ENCODE results near the gene CPSF4L. TPM values are rescaled to one million over a fixed set of nuclear protein-coding genes. Genes with fewer than 3 reads are reported as not detected.

Gene CPSF4L
- total and polyA plus RNA-seq, 2 donors from 2014 or later, result not detected

GRCh38 chr17:73280191-73280590, 18.5 kb upstream of the CPSF4L start:
- H3K9me3 ChIP-seq (ENCODE audit: control insufficient read depth in 2 of 3, insufficient read depth in 1 of 3, low read length in 3 of 3), result no peaks in the 10 kb centered on the region
- H3K4me1 ChIP-seq (ENCODE audit: control insufficient read depth in 2 of 3, insufficient read depth in 2 of 3, low read depth in 1 of 3, low read length in 3 of 3), result peaks cover 0 to 17% (median 0%) of the 10 kb centered on the region in 3 donors
- DNase-seq, result no peak
- no peak overlapping the region for H3K9ac ChIP-seq (ENCODE audit: low read length in 3 of 3)
- H3K36me3 ChIP-seq (ENCODE audit: control insufficient read depth in 2 of 3, insufficient read depth in 3 of 3, low read length in 3 of 3), result no peaks in the 10 kb centered on the region
- H3K4me3 ChIP-seq (ENCODE audit: low read length in 3 of 3), result no peak overlapping the region
- no peak overlapping the region for H3K27ac ChIP-seq (ENCODE audit: low read depth in 2 of 2, low read length in 2 of 2)
- intact Hi-C loops (cut with DNase I), result no loop called here
- no peak for FAIRE-seq
- no peak for TF ChIP-seq CTCF (IDR thresholded peaks at IDR 0.05; ENCODE audit: borderline replicate concordance, extremely low read depth, insufficient read depth)
- no peaks in the 10 kb centered on the region for H3K27me3 ChIP-seq (ENCODE audit: control insufficient read depth, insufficient read depth, low read length)

- peaks cover 0 to 14% (median 0%) of the 10 kb centered on the region in 3 donors for H3K4me1 ChIP-seq (ENCODE audit: control insufficient read depth in 2 of 3, insufficient read depth in 2 of 3, low read depth in 1 of 3, low read length in 3 of 3)
- intact Hi-C loops (cut with DNase I), result no loop called here
- no peaks in the 10 kb centered on the region for H3K36me3 ChIP-seq (ENCODE audit: control insufficient read depth in 2 of 3, insufficient read depth in 3 of 3, low read length in 3 of 3)
- H3K9me3 ChIP-seq (ENCODE audit: control insufficient read depth in 2 of 3, insufficient read depth in 1 of 3, low read length in 3 of 3), result no peaks in the 10 kb centered on the region
- no peak overlapping the region for H3K27ac ChIP-seq (ENCODE audit: low read depth in 2 of 2, low read length in 2 of 2)
- no peak overlapping the region for H3K9ac ChIP-seq (ENCODE audit: low read length in 3 of 3)
- H3K27me3 ChIP-seq (ENCODE audit: control insufficient read depth, insufficient read depth, low read length), result no peaks in the 10 kb centered on the region
- TF ChIP-seq CTCF (IDR thresholded peaks at IDR 0.05; ENCODE audit: borderline replicate concordance, extremely low read depth, insufficient read depth), result no peak
- DNase-seq, result no peak
- no peak for FAIRE-seq
- H3K4me3 ChIP-seq (ENCODE audit: low read length in 3 of 3), result no peak overlapping the region
Measured at GRCh38 chr17:73279704-73280103, 18.0 kb upstream of the CPSF4L start.

- intact Hi-C loops (cut with DNase I), result no loop called here
- no peaks in the 10 kb centered on the region for H3K36me3 ChIP-seq (ENCODE audit: control insufficient read depth in 2 of 3, insufficient read depth in 3 of 3, low read length in 3 of 3)
- no peaks in the 10 kb centered on the region for H3K27me3 ChIP-seq (ENCODE audit: control insufficient read depth, insufficient read depth, low read length)
- FAIRE-seq, result no peak
- no peak for TF ChIP-seq CTCF (IDR thresholded peaks at IDR 0.05; ENCODE audit: borderline replicate concordance, extremely low read depth, insufficient read depth)
- H3K9me3 ChIP-seq (ENCODE audit: control insufficient read depth in 2 of 3, insufficient read depth in 1 of 3, low read length in 3 of 3), result no peaks in the 10 kb centered on the region
- no peak overlapping the region for H3K27ac ChIP-seq (ENCODE audit: low read depth in 2 of 2, low read length in 2 of 2)
- peaks cover 0 to 14% (median 0%) of the 10 kb centered on the region in 3 donors for H3K4me1 ChIP-seq (ENCODE audit: control insufficient read depth in 2 of 3, insufficient read depth in 2 of 3, low read depth in 1 of 3, low read length in 3 of 3)
- peak in 3 of 5 donors; percentile 36 to 64 (median 53) for DNase-seq
- no peak overlapping the region for H3K9ac ChIP-seq (ENCODE audit: low read length in 3 of 3)
- no peak overlapping the region for H3K4me3 ChIP-seq (ENCODE audit: low read length in 3 of 3)
Measured at GRCh38 chr17:73278465-73279453, 17.1 kb upstream of the CPSF4L start.
